ENCODE measurements around the gene UCKL1. TPM values are rescaled to one million over a fixed set of nuclear protein-coding genes. Genes with fewer than 3 reads are reported as not detected.
A peak's percentile ranks its signal among the peaks of the same experiment; 100 is the strongest.

The UCKL1 gene
- polyA plus RNA-seq, 3 donors: 10.9 to 65.8 (median 14.5) TPM

GRCh38 chr20:63942250-63942951 lies 13.8 kb downstream of the UCKL1 start:
- H3K4me3 ChIP-seq (replicated peaks in 1 of 3; ENCODE audit: low read depth in 2 of 3, low read length in 3 of 3): no peak overlapping the region
- H3K27me3 ChIP-seq (ENCODE audit: control insufficient read depth in 2 of 2, insufficient read depth in 2 of 2, low read length in 2 of 2): no peaks in the 10 kb centered on the region
- H3K4me1 ChIP-seq (ENCODE audit: control insufficient read depth in 1 of 2, insufficient read depth in 2 of 2, low read length in 2 of 2): peaks cover 35 to 42% of the 10 kb centered on the region in 2 donors
- H3K9me3 ChIP-seq (replicated peaks in 1 of 2; ENCODE audit: control insufficient read depth in 1 of 2, insufficient read depth in 1 of 2, low read length in 2 of 2): no peaks in the 10 kb centered on the region
- H2AFZ ChIP-seq (ENCODE audit: insufficient read depth, low read depth, low read length, poor library complexity, severe bottlenecking): no peak overlapping the region
- H4K20me1 ChIP-seq (ENCODE audit: insufficient read depth, low read length): peaks cover 99% of the 10 kb centered on the region
- H3K79me2 ChIP-seq (ENCODE audit: insufficient read depth, low read length): peaks cover 75% of the 10 kb centered on the region
- intact Hi-C loops (cut with micrococcal nuclease): loop anchor here (5.0 kb wide), 2 partner anchors 35 to 300 kb away; no protein-coding TSS in a partner anchor
- peaks cover 30% of the 10 kb centered on the region for H3K4me1 Mint-ChIP-seq
- H3K4me3 Mint-ChIP-seq: peak overlapping the region in 1 of 2 donors; percentile 80
- no peak for TF ChIP-seq CTCF (IDR thresholded peaks at IDR 0.05)
- peaks cover 23 to 44% of the 10 kb centered on the region in 2 donors for H3K36me3 Mint-ChIP-seq
- no peak overlapping the region for H3K9ac ChIP-seq (ENCODE audit: insufficient read depth, low read length, poor library complexity, severe bottlenecking)
- H3K4me2 ChIP-seq (replicated peaks; ENCODE audit: extremely low read depth, low read length, poor library complexity, severe bottlenecking): peak overlapping the region; percentile 45
- peaks cover 48 to 63% of the 10 kb centered on the region in 2 donors for H3K36me3 ChIP-seq (replicated peaks in 1 of 2; ENCODE audit: control insufficient read depth in 1 of 2, insufficient read depth in 2 of 2, low read length in 2 of 2)
- peak; percentile 42 to 72 (median 67) for DNase-seq
- WGBS (ENCODE audit: insufficient coverage): 79% methylated on average over 11 of the region's 30 CpGs
- H3K27ac Mint-ChIP-seq: peak overlapping the region; percentile 70 to 93 (median 87)
- H3K9me3 Mint-ChIP-seq: peaks cover 0 to 3% (median 0%) of the 10 kb centered on the region in 7 donors
- peak overlapping the region; percentile 24 to 47 for H3K27ac ChIP-seq (ENCODE audit: low read depth in 1 of 2, low read length in 2 of 2)
- H3K27me3 Mint-ChIP-seq (ENCODE audit: low read depth in 3 of 3): no peaks in the 10 kb centered on the region

GRCh38 chr20:63941282-63942081 lies 14.7 kb downstream of the UCKL1 start:
- Histone ChIP-seq H3K27ac (ENCODE audit: low read depth in 1 of 2, low read length in 2 of 2) (peak overlapping the region; percentile 80 to 82), H3K4me2 (replicated peaks; ENCODE audit: extremely low read depth, low read length, poor library complexity, severe bottlenecking) (peak overlapping the region; percentile 77), H3K27me3 (ENCODE audit: control insufficient read depth in 2 of 2, insufficient read depth in 2 of 2, low read length in 2 of 2) (no peaks in the 10 kb centered on the region), H3K4me1 (ENCODE audit: control insufficient read depth in 1 of 2, insufficient read depth in 2 of 2, low read length in 2 of 2) (peaks cover 30 to 39% of the 10 kb centered on the region in 2 donors), H3K9ac (ENCODE audit: insufficient read depth, low read length, poor library complexity, severe bottlenecking) (no peak overlapping the region), H3K9me3 (replicated peaks in 1 of 2; ENCODE audit: control insufficient read depth in 1 of 2, insufficient read depth in 1 of 2, low read length in 2 of 2) (no peaks in the 10 kb centered on the region), H3K36me3 (replicated peaks in 1 of 2; ENCODE audit: control insufficient read depth in 1 of 2, insufficient read depth in 2 of 2, low read length in 2 of 2) (peaks cover 48 to 70% of the 10 kb centered on the region in 2 donors), H2AFZ (ENCODE audit: insufficient read depth, low read depth, low read length, poor library complexity, severe bottlenecking) (peak overlapping the region; percentile 29), H4K20me1 (ENCODE audit: insufficient read depth, low read length) (peaks cover 99% of the 10 kb centered on the region), H3K4me3 (replicated peaks in 1 of 3; ENCODE audit: low read depth in 2 of 3, low read length in 3 of 3) (peak overlapping the region in 1 of 3 experiments; percentile 68), H3K79me2 (ENCODE audit: insufficient read depth, low read length) (peaks cover 75% of the 10 kb centered on the region)
- H3K36me3 Mint-ChIP-seq: peaks cover 23 to 49% of the 10 kb centered on the region in 2 donors
- peak overlapping the region; percentile 26 to 41 for H3K4me3 Mint-ChIP-seq
- peak overlapping the region; percentile 50 to 91 (median 84) for H3K27ac Mint-ChIP-seq
- peaks cover 0 to 3% (median 0%) of the 10 kb centered on the region in 7 donors for H3K9me3 Mint-ChIP-seq
- intact Hi-C loops (cut with micrococcal nuclease): loop anchor here (5.0 kb wide), 2 partner anchors 34 to 299 kb away; no protein-coding TSS in a partner anchor
- peak; percentile 85 to 94 (median 93) for DNase-seq
- TF ChIP-seq CTCF (IDR thresholded peaks at IDR 0.05): no peak
- peaks cover 24% of the 10 kb centered on the region for H3K4me1 Mint-ChIP-seq
- 64% methylated on average over 16 of the region's 39 CpGs for WGBS (ENCODE audit: insufficient coverage)
- H3K27me3 Mint-ChIP-seq (ENCODE audit: low read depth in 3 of 3): no peaks in the 10 kb centered on the region
